Mucosa of rectum (tissue), 2 donors: ENCODE data around the gene CFAP161.
A peak's percentile ranks its signal among the peaks of the same experiment; 100 is the strongest.

Source experiments
- H3K27ac ChIP-seq, 2 donors: one replicate each; pipeline ENCODE4 v1.7.0; 2013; ENCODE audit warnings: inconsistent platforms in 2 of 2, low read depth in 2 of 2, low read length in 2 of 2
- H3K27me3 ChIP-seq, 2 donors: one replicate each; pipeline ENCODE4 v1.7.0; 2013; ENCODE audit warnings: low read length in 2 of 2; ENCODE audit not compliant: control insufficient read depth in 2 of 2, insufficient read depth in 2 of 2
- H3K36me3 ChIP-seq, 2 donors: one replicate each; pipeline ENCODE4 v1.7.0; 2013; ENCODE audit warnings: low read length in 2 of 2; ENCODE audit not compliant: control insufficient read depth in 2 of 2, insufficient read depth in 2 of 2
- H3K4me1 ChIP-seq, 2 donors: one replicate each; pipeline ENCODE4 v1.7.0; 2013; ENCODE audit warnings: low read length in 2 of 2, mild to moderate bottlenecking in 1 of 2; ENCODE audit not compliant: control insufficient read depth in 2 of 2, insufficient read depth in 2 of 2
- H3K4me3 ChIP-seq, 2 donors: one replicate each; pipeline ENCODE4 v1.7.0; 2013; ENCODE audit warnings: low read length in 2 of 2
- H3K9ac ChIP-seq, 2 donors: one replicate each; pipeline ENCODE4 v1.7.0; 2013; ENCODE audit warnings: low read length in 2 of 2, low read depth in 1 of 2, mild to moderate bottlenecking in 1 of 2
- H3K9me3 ChIP-seq, 2 donors: one replicate each; pipeline ENCODE4 v1.7.0; 2013; ENCODE audit warnings: low read length in 2 of 2; ENCODE audit not compliant: control insufficient read depth in 2 of 2
- donor health status: healthy.
- donor health status: Normal muscosa, but diverticular disease.

CFAP161 gene

DNA sequence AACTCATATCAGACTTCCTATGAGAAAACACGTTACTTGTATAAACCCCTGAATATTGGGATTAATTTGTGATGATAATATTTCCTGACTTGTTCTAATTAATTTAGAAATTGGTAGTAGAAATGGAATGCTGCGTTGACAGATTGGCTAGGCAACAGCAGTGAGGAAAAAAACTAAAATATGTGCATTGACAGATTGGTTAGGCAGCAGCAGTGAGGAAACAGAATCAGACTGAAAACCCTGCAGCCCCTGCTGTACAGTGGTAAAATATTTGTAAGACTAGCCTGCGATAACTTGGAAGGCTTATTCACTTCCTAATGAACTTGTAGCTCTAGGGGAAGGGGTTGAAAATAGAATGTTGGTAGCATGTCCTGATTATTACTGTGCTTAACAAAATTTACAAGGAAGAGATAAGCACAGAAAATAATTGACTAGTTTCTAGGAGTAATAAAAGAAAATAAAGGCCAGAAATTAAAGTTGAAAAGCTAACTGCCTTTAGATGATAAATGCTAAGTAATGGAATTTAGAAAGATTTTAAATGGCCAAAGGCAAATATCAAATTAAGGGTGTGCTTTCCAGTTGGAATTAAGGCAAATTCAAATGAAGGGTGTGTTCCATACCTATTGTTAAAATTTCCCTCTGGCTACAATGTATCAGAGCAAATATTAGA lies 32.7 kb downstream of the CFAP161 start:
- Histone ChIP-seq H3K27ac (no peak overlapping the region), H3K4me1 (no peaks in the 10 kb centered on the region), H3K9me3 (no peaks in the 10 kb centered on the region), H3K9ac (no peak overlapping the region), H3K27me3 (peaks cover 2% of the 10 kb centered on the region in 2 donors), H3K36me3 (no peaks in the 10 kb centered on the region), H3K4me3 (no peak overlapping the region)

DNA sequence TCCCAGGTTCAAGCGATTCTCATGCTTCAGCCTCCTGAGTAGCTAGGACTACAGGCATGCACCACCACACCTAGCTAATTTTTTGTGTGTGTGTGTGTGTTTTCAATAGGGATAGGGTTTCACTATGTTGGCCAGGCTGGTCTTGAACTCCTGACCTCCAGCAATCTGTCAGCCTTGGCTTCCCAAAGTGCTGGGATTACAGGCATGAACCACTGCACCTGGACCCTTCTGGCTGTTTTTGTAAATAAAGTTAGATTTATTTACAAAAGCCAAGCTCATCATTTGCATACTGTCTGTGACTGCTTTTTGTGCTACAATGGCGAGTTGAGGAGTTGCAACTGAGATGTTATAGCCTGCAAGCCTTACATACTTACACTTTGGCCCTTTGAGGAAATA lies 34.1 kb downstream of the CFAP161 start:
- Histone ChIP-seq H3K4me3 (no peak overlapping the region), H3K9ac (no peak overlapping the region), H3K27me3 (peaks cover 2 to 4% of the 10 kb centered on the region in 2 donors), H3K36me3 (no peaks in the 10 kb centered on the region), H3K27ac (no peak overlapping the region), H3K9me3 (no peaks in the 10 kb centered on the region), H3K4me1 (no peaks in the 10 kb centered on the region)

DNA sequence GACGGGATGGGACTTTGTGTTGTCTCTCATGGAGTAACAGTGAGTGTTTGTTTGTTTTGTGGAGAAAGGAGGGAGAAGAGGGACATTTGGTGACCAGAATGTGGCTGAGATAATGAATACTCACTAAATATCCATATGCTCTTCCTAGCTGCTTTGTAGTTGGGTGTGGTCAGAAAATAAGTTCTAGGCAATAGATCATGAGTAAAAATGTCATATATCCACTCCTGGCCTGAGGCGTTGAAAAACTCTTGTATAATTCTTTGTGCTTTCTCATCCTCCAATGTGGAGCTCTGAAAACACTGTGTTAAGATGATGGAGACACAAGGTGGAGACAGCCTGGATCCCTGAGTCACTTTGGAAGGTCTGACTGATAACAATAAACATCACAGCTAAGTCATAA lies 34.6 kb downstream of the CFAP161 start:
- no peaks in the 10 kb centered on the region for H3K36me3 ChIP-seq
- H3K4me3 ChIP-seq, result no peak overlapping the region
- H3K9ac ChIP-seq, result no peak overlapping the region
- no peaks in the 10 kb centered on the region for H3K9me3 ChIP-seq
- H3K4me1 ChIP-seq, result no peaks in the 10 kb centered on the region
- H3K27me3 ChIP-seq, result peaks cover 2 to 4% of the 10 kb centered on the region in 2 donors
- no peak overlapping the region for H3K27ac ChIP-seq

DNA sequence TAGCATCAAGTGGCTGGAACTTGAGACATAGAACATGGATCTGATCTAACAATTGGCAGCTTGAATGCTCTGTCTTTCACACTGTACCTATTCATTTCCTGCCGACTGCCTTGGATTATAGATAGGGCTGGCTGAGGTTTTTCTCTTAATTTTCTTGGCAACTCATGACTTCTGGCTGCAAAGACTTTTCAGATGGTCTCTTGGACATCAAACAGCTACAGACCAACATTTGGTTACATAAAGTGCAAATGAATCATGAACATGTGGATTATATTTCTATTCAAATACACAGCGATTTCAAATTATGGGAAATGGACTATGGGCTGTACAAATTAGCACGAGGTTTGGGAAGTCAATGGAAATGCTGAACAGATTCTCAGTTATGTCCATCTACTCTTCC lies 36.4 kb downstream of the CFAP161 start:
- Histone ChIP-seq H3K4me1 (no peaks in the 10 kb centered on the region), H3K36me3 (no peaks in the 10 kb centered on the region), H3K9me3 (no peaks in the 10 kb centered on the region), H3K27ac (no peak overlapping the region), H3K9ac (no peak overlapping the region), H3K4me3 (no peak overlapping the region), H3K27me3 (peaks cover 2 to 4% of the 10 kb centered on the region in 2 donors)

DNA sequence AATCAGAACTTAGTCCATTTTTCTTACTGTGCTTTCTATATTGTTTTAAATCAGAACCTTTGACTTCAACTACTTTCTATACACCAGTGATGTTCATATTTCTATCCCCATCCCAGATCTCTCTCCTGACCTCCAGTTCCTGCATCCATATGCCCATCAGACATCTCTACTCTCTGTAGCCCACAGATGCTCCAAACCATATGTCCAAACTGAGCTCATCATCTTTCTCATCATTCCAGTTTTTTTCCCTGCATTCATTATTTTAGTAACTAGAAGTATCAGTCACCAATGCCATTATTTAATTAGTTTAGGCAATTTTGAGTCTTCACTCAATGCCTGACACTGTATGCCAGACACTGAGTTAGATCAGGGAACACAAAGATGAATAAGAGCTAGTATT lies 37.2 kb downstream of the CFAP161 start:
- Histone ChIP-seq H3K4me1 (no peaks in the 10 kb centered on the region), H3K4me3 (no peak overlapping the region), H3K27me3 (peaks cover 2 to 4% of the 10 kb centered on the region in 2 donors), H3K9me3 (no peaks in the 10 kb centered on the region), H3K36me3 (no peaks in the 10 kb centered on the region), H3K27ac (no peak overlapping the region), H3K9ac (no peak overlapping the region)

DNA sequence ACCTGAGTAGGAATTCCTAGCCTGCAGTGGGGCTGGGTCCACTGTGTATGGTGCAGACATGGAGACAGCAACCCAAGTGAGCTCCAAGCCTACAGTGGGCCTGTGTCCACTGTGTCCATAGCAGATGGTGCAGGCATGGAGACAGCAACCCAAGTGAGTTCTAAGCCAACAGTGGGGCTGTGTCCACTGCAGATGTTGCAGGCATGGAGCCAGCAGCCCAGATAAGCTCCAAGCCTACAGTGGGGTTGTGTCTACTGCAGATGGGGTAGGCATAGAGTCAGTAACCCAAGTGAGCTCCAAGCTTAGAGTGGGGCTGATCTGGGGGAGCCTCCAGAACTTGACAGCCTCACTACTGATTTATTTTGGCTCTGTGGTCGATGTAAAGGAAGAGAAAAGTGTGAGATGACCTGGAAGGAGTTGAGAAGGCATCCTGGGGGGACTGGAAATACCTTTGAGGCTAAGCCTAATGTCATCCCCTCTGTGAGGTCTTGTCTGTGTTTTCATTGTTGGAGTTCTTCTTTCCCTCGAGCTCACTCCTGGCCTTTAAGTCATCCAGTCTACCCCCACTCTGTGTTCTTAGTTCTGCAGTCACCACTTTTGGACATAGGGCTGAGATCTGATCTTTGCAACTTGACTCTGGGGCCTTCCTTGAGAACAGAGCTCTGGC lies 40.2 kb downstream of the CFAP161 start:
- no peak overlapping the region for H3K27ac ChIP-seq
- no peaks in the 10 kb centered on the region for H3K4me1 ChIP-seq
- no peaks in the 10 kb centered on the region for H3K36me3 ChIP-seq
- H3K9ac ChIP-seq, result no peak overlapping the region
- H3K4me3 ChIP-seq, result no peak overlapping the region
- peaks cover 2 to 4% of the 10 kb centered on the region in 2 donors for H3K27me3 ChIP-seq
- no peaks in the 10 kb centered on the region for H3K9me3 ChIP-seq

DNA sequence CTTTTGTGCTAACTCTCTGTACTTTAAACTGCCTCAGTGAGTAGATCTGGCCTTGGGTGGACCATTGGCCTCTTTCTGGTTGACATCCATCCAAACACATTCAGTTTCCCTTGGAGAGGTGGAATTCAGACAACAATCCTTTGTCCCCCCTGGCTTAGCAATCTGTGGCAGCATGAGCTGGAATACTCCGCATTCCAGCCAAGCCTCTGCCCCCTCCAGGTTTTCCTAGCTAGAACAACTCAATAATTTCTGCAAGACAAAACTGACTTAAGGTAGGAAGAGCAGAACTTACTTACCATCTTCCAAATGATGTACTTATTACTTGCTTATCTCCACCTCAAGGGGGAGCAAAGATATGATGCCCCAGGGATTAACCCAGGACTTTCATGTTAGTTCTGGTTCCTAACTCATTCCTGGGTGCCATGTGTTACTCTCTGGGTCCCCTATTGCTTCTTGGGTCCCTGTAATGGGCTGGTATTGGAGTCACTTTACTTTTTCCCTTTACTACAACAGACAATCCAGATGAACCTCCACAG lies 40.8 kb downstream of the CFAP161 start:
- Histone ChIP-seq H3K4me3 (no peak overlapping the region), H3K9me3 (no peaks in the 10 kb centered on the region), H3K27me3 (peaks cover 0 to 4% of the 10 kb centered on the region in 2 donors), H3K9ac (no peak overlapping the region), H3K36me3 (no peaks in the 10 kb centered on the region), H3K27ac (no peak overlapping the region), H3K4me1 (no peaks in the 10 kb centered on the region)

DNA sequence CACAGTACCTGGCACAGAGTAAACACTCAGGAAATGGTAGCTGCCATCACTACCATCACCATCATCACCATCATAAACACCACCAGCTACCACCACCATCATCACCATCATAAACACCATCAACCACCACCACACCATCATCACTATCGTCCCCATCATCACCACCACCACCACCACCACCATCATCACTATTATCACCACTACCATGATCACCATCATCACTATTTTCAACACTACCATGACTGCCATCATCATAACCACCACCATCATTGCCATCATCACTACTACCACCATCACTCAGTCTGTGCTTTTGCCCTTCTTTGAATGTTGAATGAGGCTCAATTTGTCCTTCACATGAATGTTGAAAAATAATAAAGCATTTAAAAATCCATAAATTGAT lies 41.4 kb downstream of the CFAP161 start:
- H3K27me3 ChIP-seq, result peaks cover 0 to 4% of the 10 kb centered on the region in 2 donors
- H3K36me3 ChIP-seq, result no peaks in the 10 kb centered on the region
- H3K27ac ChIP-seq, result no peak overlapping the region

DNA sequence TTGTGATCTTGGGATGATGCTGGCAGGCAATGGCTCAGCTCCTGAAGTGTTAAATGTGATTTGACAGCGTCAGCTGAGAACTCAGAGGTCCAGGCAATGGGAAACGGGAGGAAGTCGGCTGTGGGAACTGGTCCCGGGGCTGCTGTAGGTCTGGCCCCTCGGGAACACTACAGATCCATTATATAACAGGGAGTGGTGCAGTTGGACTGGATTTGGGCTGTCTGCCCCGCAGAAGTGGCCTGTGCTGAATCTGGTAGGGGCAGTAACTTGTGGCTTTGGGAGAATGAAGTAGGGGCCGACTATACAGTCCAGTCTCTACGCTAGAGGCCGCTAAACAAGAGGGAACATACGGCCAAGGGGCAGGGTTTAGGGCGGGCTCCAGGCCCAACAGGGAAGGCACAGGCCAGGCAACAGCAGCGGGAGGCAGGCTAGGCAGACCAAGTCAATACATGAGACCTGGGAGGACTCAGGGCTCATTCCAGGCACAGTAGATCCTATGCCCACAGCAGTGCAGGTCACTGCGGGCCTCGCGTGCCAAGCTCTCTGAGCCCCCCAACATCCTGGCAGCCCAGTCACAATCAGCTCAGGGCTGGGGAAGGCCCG lies 42.3 kb downstream of the CFAP161 start:
- Histone ChIP-seq H3K36me3 (no peaks in the 10 kb centered on the region), H3K4me3 (no peak overlapping the region), H3K9ac (no peak overlapping the region), H3K9me3 (no peaks in the 10 kb centered on the region), H3K27ac (peak overlapping the region; percentile 6 to 52), H3K27me3 (peaks cover 0 to 7% of the 10 kb centered on the region in 2 donors), H3K4me1 (no peaks in the 10 kb centered on the region)

More for the DNA sequence above, 41.4 kb downstream of the CFAP161 start:
- H3K9me3 ChIP-seq, result no peaks in the 10 kb centered on the region
- H3K4me1 ChIP-seq, result no peaks in the 10 kb centered on the region
- no peak overlapping the region for H3K4me3 ChIP-seq
- H3K9ac ChIP-seq, result no peak overlapping the region

DNA sequence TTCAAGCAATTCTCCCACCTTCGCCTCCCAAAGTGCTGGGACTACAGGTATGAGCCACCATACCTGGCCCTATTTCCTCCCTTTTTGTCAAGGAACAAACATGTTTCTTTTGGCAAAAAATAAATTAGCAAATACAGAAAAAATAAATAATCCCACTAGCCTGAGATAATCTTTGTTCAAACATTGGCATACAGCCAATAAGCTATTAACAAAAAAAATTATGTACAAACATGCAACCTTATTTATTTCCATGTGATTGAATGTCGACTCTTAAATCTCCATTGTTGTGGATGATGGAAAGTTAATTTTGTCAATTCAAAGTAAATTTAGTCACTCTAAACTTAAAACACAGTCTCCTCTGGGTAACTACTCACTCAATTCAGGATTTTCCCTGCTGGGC lies 44.3 kb downstream of the CFAP161 start:
- Histone ChIP-seq H3K27me3 (peaks cover 0 to 5% of the 10 kb centered on the region in 2 donors), H3K4me1 (no peaks in the 10 kb centered on the region), H3K27ac (no peak overlapping the region), H3K36me3 (no peaks in the 10 kb centered on the region), H3K9ac (no peak overlapping the region), H3K9me3 (no peaks in the 10 kb centered on the region), H3K4me3 (no peak overlapping the region)
